ACC112 (cell line): ENCODE results near the gene SNX20.
A peak's percentile ranks its signal among the peaks of the same experiment; 100 is the strongest.

Experiments
- H2AFZ ChIP-seq: fragments of 200-600 bp; sonication (generic); one replicate; pipeline ENCODE4 v1.6.0; 2017; ENCODE audit warnings: antibody characterized with exemption, low read length; ENCODE audit not compliant: unreplicated experiment
- H3K27ac ChIP-seq: fragments of 200-600 bp; sonication (generic); 2 replicates; pipeline ENCODE4 v1.5.1; 2014; ENCODE audit warnings: low read depth, mild to moderate bottlenecking, antibody characterized with exemption, low read length, moderate library complexity
- H3K27me3 ChIP-seq: fragments of 200-600 bp; sonication (generic); 2 replicates; pipeline ENCODE4 v1.6.1; 2014; ENCODE audit warnings: mild to moderate bottlenecking, antibody characterized with exemption, low read length, moderate library complexity, mixed read lengths; ENCODE audit not compliant: insufficient read depth
- H3K36me3 ChIP-seq: fragments of 200-600 bp; sonication (generic); 2 replicates; pipeline ENCODE4 v1.6.1; 2016; ENCODE audit warnings: mild to moderate bottlenecking, antibody characterized with exemption, low read length, moderate library complexity, mixed read lengths; ENCODE audit not compliant: insufficient read depth
- H3K4me1 ChIP-seq: fragments of 200-600 bp; sonication (generic); one replicate; pipeline ENCODE4 v1.6.1; 2016; ENCODE audit warnings: low read length, mixed read lengths; ENCODE audit not compliant: insufficient read depth, unreplicated experiment, control insufficient read depth
- H3K4me3 ChIP-seq: fragments of 200-600 bp; sonication (generic); 2 replicates; pipeline ENCODE4 v1.5.1; 2014; ENCODE audit warnings: mild to moderate bottlenecking, low read depth, low read length
- H3K79me2 ChIP-seq: fragments of 200-600 bp; sonication (generic); one replicate; pipeline ENCODE4 v1.6.0; 2016; ENCODE audit warnings: low read length; ENCODE audit not compliant: control insufficient read depth, unreplicated experiment, insufficient read depth

Gene SNX20

DNA sequence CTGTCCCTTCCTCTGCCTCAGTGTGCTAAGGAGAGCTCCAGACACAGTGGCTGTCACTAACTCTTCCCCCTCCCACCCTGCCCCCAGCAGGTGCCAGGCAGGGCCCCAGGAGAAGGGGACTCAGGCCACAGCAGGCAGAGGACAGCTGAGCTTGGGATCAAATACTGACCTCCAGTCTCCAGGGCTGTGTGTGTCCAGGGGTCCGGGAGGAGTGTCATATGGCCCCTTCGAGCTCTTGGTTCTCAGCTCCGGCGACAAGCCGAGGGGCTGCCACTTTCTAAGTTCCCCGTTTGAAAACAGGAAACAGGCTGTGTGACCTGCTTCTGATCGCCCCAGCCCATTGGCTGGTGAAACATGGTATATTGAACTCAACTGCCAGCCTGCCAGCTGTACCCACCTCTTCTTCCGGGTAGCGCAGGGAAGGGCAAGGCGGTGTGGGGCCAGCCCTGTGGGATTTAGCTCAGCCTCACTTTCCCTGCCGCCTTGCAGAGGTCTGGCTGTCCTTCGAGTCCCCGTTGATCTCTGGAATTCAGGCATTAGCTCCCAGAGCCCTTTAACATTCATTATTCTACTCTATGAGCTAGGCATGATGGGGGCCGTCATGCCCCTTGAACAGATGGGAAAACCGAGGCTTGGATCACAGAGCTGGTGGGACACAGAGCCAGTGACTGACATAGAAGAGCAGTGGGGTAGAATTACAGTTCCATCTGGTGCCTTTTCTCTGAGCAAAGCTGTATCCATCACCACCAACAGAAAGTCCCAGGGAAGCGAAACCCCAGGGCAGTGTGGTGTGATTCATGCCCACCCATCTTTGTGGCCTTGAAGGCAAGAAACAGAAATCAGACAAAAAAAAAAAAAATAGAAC is at the start of gene SNX20:
SNX20 (minus strand) TSS at position 292 of the 865 bp plus-strand sequence. CDS start 3,786 bp downstream, outside the sequence.
- Histone ChIP-seq H3K36me3 (no peaks in the 10 kb centered on the region), H3K27me3 (peaks cover 16% of the 10 kb centered on the region), H3K79me2 (no peaks in the 10 kb centered on the region), H3K4me3 (no peak within 1 kb of the TSS), H3K4me1 (no peaks in the 10 kb centered on the region), H2AFZ (no peak within 1 kb of the TSS), H3K27ac (no peak within 1 kb of the TSS)

DNA sequence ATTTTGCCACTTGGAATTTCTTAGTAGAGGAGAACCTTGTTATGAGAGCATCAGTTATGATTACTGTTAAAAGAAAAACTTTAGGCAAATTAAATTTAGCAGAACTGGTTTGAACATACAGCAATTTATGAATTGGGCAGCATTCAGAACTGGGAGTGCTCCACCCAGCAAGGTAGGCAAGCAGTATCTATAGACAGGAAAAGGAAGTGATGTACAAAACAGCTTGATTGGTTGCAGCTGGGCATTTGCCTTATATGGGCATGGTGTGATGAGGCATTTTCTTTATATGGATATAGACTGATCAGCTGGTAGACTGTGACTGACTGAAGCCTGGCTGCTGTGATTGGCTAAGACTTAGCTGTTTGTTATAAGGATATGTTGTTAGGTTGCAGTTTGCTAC is 43.2 kb upstream of the SNX20 start:
- Histone ChIP-seq H3K4me3 (no peak overlapping the region), H3K36me3 (no peaks in the 10 kb centered on the region), H3K4me1 (no peaks in the 10 kb centered on the region), H3K27me3 (peaks cover 31% of the 10 kb centered on the region), H3K79me2 (no peaks in the 10 kb centered on the region), H3K27ac (no peak overlapping the region), H2AFZ (no peak overlapping the region)

- H3K79me2 ChIP-seq: no peaks in the 10 kb centered on the region
- no peak overlapping the region for H3K27ac ChIP-seq
- no peaks in the 10 kb centered on the region for H3K4me1 ChIP-seq
- H3K36me3 ChIP-seq: no peaks in the 10 kb centered on the region
- no peak overlapping the region for H2AFZ ChIP-seq
- H3K27me3 ChIP-seq: peaks cover 28% of the 10 kb centered on the region
- H3K4me3 ChIP-seq: no peak overlapping the region
These were observed 41.8 kb upstream of the SNX20 start for GRCh38 chr16:50722960-50723359.

- H3K27ac ChIP-seq: no peak overlapping the region
- H3K4me1 ChIP-seq: no peaks in the 10 kb centered on the region
- no peaks in the 10 kb centered on the region for H3K79me2 ChIP-seq
- no peak overlapping the region for H3K4me3 ChIP-seq
- no peak overlapping the region for H2AFZ ChIP-seq
- H3K36me3 ChIP-seq: no peaks in the 10 kb centered on the region
- H3K27me3 ChIP-seq: peaks cover 26% of the 10 kb centered on the region
These were observed 41.3 kb upstream of the SNX20 start for GRCh38 chr16:50722405-50722737.

DNA sequence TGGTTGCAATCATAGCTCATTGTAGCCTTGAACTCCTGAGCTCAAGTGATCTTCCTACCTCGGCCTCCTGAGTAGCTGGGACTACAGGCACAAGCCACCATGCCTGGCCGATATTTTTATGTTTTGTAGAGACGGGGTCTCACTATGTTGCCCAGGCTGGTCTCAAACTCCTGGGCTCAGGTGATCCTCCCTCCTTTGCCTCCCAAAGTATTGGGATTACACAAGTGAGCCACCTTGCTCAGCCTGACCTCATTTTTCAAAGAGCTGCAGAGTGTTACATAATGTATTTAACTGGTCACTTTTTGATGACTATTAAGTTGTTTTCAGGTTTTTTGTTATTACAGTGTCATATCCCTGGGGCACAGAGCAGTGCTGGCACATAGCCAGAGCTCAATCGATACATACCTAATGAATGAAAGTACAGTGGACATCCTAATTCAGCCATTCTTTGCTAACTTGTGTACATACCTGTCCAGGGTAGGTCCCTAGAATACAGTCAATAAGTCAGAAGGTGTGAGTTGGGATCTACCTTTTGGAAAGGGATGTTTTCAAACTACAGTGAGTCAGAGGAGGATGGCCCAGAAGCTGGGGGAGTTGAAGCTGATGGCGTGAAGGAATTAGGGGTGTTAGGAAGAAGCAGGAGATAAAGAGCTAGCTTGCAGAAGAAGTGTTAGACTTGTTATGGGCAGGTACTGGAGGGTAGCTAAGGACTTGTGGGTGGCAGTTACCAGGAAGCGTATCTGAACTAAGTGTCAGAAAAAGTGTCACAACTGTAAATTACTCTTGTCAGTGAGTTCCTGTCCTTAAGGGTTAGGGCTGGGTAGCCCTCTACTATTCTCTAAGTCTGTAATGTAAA is 40.7 kb upstream of the SNX20 start:
- Histone ChIP-seq H2AFZ (no peak overlapping the region), H3K4me3 (no peak overlapping the region), H3K79me2 (no peaks in the 10 kb centered on the region), H3K4me1 (no peaks in the 10 kb centered on the region), H3K27me3 (peaks cover 22% of the 10 kb centered on the region), H3K36me3 (no peaks in the 10 kb centered on the region), H3K27ac (no peak overlapping the region)

- H2AFZ ChIP-seq: no peak overlapping the region
These were observed 38.6 kb upstream of the SNX20 start for GRCh38 chr16:50719401-50720337.

DNA sequence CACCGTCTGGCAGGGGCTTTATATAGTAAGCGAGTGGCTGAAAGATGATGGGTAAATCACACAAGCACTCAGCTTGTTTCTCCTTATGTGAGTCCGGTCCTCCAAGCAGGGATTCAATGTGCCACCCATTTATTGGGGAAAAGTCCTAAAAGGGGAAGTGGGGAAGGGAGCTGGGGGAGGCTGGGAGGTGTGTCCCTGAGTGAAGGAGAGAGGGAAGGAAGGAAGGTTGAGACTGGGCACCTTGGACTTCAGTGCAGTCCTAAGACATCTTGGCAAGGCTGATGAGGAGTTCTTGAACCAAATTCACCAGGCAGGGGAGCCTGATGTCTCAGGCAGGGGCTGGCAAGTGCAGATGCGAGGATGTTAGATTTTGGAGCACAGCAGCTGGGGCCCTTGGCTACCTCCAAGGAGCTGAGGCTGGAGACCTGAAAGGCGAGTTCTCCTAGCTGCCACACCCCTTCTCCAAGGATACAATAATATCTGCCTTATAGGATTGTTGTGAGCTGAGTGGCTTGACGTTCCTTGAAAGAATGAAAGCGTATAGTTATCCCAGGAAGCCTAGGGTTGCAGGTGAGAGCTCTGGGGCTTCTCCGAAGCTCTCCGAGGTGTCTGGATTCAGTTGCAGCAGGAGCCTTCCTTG is 37.8 kb upstream of the SNX20 start:
- no peaks in the 10 kb centered on the region for H3K4me1 ChIP-seq
- H3K4me3 ChIP-seq: 0 out of 2 replicates have a peak overlapping the region, but pooled peaks have one; percentile 49
- no peak overlapping the region for H2AFZ ChIP-seq
- H3K27ac ChIP-seq: no peak overlapping the region
- no peaks in the 10 kb centered on the region for H3K79me2 ChIP-seq
- peaks cover 7% of the 10 kb centered on the region; the same call in 1 of the 2 replicates for H3K27me3 ChIP-seq
- H3K36me3 ChIP-seq: no peaks in the 10 kb centered on the region

More at GRCh38 chr16:50719401-50720337, 38.6 kb upstream of the SNX20 start:
- no peaks in the 10 kb centered on the region for H3K79me2 ChIP-seq
- H3K27ac ChIP-seq: no peak overlapping the region
- no peaks in the 10 kb centered on the region for H3K4me1 ChIP-seq
- H3K27me3 ChIP-seq: peaks cover 14% of the 10 kb centered on the region
- no peak overlapping the region for H3K4me3 ChIP-seq
- H3K36me3 ChIP-seq: no peaks in the 10 kb centered on the region

DNA sequence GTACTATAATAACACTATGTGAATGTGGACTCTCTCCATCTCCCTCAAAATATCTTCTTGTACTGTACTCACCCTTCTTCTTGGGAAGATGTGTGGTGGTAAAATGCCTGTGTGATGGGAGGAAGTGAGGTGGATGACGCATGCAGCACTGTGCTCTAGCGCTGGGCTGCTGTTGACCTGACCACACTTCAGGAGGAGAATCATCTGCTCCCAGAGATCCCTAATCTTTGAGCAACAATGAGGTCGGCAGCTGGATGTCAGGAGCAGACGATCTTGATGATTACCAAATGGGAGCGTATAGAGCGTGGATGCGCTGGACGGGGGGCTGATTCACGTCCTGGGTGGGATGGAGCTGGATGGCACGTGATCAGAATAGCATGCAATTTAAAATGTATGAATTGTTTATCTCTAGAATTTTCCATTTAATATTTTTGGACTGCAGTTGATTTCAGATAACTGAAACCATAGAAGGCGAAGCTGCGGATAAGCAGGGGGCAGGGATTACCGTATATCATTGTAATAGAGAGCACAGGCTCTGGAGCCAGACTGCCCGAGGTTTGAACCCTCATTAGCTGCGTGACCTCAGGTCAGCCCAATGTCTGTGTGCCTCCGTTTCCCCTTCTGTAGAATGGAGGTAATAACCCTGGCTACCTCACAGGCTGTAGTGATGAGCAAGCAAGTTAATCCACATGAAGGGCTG is 37.1 kb upstream of the SNX20 start:
- Histone ChIP-seq H3K36me3 (no peaks in the 10 kb centered on the region), H3K27ac (no peak overlapping the region), H2AFZ (no peak overlapping the region), H3K79me2 (no peaks in the 10 kb centered on the region), H3K27me3 (0 out of 2 replicates have a peak, but pooled peaks cover 3% of the 10 kb centered on the region), H3K4me3 (peak overlapping the region; percentile 49; the same call in 1 of the 2 replicates), H3K4me1 (no peaks in the 10 kb centered on the region)

DNA sequence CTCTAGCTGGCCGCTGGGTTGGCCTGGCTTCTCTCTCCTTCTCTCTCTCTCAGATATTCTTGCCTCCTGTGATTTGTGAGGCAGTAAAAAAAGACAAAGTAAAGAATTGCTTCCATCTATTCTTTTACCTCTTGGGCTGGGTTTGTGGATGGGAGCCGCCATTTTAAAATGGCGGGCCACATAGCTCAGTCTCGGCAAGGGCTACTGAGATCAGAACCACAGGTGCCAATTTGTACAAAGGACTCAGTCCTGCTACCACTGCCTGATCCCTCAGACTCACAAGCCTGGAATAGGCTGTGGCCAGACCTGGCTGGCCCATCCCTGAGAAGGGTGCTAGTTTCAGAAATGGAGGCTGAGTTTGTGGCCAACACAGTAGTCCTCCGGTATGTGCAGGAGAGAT is 36.4 kb upstream of the SNX20 start:
- 0 out of 2 replicates have a peak, but pooled peaks cover 3% of the 10 kb centered on the region for H3K27me3 ChIP-seq
- no peaks in the 10 kb centered on the region for H3K4me1 ChIP-seq
- H3K79me2 ChIP-seq: no peaks in the 10 kb centered on the region
- no peak overlapping the region for H2AFZ ChIP-seq
- no peak overlapping the region for H3K4me3 ChIP-seq
- H3K36me3 ChIP-seq: no peaks in the 10 kb centered on the region
- H3K27ac ChIP-seq: no peak overlapping the region
